NCI-H2107 treated with DMSO at 0.1 percent for 48 hours (cell line): ENCODE measurements around the gene KLK5.

Experiments
- DNase-seq: peaks from one replicate; lab custom pipeline; 2025; ENCODE audit not compliant: unreplicated experiment; lab: John Stamatoyannopoulos, UW

The KLK5 gene

DNA sequence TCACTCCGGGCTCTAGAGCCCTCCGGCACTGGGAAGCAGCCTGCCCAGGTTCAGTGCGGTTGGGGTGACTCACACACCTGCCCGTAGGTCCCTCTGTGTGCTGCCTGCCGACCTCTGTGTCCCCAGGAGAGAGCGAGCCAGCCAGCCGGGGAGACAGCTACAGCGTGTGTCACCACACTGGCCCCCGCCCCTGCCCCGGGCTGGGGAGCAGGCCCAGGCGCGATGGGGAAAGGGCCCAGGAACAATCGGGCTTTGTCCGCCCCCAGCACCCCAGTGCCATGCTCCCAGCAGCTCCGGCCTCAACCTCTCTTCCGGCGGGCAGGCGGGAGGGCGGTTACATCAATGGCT, 16.5 kb upstream of the KLK5 start, which contains the start of gene KLK6:
Gene KLK6, minus strand, starts transcription at position 179 of the 348 bp plus-strand sequence. CDS start 1,487 bp downstream, outside the sequence.
- no peak for DNase-seq

DNA sequence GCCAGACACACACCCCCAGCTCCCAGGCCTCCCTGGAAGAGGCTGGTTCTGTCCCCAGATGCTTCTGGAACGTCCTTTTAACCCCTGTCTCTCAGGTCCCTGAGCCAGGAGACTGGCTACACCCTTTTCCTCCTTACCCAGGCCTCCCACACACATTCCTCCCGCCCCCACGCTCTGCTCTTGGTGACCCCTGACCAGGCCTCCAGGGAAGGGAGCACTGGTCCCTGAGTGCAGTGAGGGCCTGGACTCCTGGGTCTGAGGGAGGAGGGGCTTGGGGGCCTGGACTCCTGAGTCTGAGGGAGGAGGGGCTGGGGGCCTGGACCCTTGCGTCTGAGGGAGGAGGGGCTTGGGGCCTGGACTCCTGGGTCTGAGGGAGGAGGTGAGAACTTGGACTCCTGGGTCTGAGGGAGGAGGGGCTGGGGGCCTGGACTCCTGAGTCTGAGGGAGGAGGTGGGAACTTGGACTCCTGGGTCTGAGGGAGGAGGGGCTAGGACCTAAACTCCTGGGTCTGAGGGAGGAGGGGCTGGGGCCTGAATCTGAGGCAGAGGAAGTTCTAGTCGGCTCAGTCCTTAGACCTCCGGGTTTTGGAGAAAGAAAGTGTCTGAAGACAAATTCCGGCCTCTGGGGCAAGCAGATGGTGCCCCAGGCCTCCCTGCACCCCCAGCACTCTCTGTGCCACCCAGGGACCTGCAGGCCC, 16.0 kb upstream of the KLK5 start:
- no peak for DNase-seq

DNA sequence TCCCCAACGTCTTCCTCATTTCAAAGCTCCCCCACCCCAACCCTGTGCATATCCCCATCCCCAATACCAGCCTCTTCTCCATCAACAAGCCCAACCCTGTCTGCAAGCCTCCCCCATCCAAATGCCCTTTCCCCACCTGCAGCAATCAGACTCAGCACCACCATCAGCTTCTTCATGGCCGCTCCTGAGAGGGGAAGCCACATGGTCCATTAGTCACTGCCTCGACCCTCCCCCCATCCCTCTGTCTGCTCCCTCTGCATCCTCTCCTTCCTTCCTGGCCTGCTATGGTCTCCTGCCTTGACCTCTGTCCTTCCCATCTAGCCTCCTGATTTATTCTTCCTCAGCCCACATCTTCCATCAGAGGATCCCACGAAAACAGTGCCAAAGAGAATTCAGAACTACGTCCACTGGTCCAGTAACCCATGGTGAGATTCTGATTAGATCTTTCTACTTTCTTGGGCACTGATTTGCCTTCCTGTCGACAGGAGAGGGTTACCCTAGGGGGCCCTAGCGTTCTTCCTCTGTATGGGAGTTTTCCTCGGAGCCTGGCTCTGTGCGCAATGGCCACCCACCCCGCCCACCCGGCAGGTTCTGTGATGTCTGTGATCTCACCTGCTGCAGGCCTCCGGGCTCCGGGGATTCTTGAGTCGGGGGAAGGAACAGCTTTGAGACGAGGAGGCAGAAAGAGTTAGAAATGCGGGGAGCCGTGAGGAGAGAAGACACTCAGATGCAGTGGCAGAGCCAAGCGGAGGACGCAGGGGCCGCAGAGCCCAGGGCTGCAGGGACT, 15.3 kb upstream of the KLK5 start:
- no peak for DNase-seq

DNA sequence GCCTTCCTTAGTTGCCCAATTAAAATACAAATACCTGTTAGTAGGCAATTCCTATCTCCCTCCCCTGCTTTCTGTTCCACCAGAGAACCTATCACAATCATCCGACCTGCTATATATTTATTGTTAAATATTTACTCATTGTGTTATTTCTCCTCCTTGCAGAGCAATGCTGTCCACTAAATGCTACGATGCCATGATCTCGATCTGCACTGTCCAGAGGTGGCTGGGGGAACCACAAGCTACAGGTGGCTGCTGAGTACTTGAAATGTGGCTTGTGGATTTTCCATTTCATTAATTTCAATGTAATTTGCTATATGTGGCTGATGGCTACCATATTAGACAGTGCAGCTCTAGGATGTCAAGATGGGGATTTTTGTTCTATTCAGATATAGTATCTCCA, 11.4 kb upstream of the KLK5 start:
- DNase-seq: no peak

DNA sequence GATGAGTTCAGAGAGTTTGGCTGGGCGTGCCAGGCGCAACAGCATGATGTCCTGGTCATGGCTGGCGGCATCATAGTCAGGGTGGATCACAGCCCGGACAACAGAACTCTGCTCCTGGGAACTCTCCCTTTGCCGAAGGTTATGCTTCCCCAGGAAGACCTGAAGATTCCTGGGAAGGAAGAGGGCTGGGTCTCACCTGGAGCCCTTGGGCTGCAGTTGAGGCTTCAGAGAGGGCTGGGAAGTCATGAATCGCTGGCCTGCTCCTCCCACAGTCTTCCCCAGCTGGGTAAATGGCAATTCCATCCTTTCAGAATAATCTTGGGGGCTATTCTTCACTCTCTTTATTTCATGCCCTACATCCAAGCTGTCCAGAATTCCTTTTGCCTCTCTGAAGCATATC, 10.5 kb upstream of the KLK5 start:
- no peak for DNase-seq

DNA sequence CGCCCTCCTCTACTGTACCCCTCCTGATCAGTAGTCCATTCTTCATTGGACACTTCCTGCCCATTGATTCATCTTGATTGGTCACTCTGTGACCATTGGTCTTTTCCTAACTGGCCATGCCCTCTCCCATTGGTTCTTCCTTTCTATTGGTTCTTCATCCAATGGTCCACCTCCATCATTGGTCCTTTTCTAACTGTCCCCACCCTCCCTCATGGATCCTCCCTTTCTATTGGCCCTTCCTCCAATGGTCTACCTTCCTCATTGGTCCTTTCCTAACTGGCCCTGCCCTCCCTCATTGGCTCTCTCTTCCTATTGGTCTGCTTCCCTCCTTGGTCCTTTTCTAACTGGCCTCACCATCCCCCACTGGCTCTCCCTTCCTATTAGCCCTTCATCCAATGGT, 9.4 kb upstream of the KLK5 start:
- no peak for DNase-seq

DNA sequence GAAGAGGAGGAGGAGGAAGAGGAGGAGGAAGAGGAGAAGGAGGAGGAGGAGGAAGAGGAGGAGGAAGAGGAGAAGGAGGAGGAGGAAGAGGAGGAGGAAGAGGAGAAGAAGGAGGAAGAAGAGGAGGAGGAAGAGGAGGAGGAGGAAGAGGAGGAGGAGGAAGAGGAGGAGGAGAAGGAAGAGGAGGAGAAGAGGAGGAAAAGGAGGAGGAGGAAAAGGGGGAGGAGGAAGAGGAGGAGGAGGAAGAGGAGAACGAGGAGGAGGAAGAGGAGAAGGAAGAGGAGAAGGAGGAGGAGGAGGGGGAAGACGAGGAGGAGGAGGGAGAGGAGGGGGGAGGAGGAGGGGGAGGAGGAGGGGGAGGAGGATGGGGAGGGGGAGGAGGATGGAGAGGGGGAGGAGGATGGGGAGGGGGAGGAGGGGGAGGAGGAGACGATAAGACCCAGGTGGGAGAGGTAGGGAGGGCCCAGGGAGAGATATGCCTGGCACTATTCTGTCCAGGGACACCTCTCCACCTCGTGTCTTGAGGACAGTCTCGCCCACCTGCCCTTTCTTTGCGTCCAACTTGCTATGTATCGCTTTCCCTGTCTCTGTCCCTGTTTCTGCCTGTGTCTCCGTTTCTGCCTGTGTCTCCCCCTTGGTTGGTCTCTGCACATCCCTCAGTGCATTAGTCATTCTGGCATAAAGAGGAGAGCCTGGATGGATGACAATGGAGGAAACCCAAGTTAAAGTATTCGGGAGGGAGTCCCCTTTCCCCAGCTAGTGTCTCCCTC, 7.1 kb upstream of the KLK5 start:
- DNase-seq: no peak

DNA sequence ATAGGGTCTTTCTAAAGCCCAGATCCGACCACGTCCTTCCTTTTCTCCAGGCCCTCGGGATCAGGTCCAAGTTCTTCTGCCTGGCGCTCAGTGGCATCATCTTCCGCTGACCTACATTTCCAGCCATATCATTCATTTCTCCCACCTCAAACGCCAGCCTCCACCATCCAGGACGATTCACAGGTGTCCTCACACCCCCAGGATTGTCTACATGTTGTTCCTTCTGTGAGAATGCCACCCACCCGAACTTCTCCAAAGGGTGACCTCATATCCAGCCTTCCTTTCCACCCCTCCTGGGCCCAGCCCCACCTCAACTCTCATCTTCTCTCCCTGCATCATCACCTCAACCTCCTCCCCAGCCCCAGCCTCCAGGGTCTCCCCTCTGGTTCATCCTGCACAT, 4.7 kb upstream of the KLK5 start:
- no peak for DNase-seq

DNA sequence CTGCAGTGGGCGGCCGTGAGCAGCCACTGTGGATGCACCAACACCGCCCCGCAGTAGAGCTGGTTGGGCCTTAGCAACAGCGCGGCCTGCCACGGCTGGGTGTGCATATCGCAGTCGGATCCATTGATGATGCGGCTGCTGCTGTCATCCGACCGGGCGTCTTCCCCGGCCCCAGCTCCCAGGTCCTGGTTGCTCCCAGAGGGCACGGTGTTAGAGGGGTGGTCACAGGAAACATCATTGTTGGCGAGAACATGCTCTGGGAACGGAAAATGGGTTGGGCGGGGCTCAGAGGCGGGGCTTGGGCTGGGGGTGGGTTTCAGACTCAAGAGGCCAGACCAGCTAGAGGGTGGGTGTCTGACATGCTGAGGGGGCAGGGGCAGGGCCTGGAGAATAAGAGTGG, 3.0 kb downstream of the KLK5 start:
- no peak for DNase-seq

DNA sequence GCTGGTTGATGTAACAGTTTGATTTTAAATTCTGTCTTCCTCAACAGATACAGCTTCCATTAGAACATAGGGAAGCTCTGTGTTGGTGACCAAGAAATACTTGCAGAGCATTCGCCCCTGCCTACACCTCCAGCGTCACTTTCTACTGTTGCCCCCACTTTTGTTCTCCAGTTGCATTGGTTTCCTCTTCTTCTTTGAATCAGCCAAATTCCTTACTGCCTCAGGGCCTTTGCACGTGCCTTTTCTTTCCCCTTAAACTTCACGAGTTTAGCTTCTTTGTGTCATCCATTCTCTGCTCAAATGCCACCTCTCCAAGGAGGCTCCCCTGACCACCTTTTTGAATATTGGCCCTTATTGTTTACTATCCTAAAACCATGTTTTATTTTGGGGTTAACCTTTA, 5.7 kb downstream of the KLK5 start:
- no peak for DNase-seq

DNA sequence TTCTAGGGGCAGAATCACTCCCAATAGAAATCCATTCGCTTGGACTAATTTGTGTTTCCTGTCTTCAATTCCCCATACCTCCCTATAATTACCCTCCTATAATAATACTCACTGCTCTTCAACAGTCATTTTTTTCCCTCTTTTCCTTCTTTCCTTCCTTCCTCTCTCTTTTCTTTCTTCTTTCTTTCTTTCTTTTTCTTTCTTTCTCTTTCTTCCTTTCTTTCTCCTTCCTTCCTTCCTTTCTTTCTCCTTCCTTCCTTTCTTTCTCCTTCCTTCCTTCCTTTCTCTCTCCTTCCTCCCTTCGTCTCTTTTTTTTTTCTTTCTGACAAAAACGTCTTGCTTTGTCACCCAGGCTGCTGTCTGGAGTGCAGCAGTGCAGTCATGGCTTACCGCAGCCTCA, 8.0 kb downstream of the KLK5 start:
- DNase-seq: no peak

DNA sequence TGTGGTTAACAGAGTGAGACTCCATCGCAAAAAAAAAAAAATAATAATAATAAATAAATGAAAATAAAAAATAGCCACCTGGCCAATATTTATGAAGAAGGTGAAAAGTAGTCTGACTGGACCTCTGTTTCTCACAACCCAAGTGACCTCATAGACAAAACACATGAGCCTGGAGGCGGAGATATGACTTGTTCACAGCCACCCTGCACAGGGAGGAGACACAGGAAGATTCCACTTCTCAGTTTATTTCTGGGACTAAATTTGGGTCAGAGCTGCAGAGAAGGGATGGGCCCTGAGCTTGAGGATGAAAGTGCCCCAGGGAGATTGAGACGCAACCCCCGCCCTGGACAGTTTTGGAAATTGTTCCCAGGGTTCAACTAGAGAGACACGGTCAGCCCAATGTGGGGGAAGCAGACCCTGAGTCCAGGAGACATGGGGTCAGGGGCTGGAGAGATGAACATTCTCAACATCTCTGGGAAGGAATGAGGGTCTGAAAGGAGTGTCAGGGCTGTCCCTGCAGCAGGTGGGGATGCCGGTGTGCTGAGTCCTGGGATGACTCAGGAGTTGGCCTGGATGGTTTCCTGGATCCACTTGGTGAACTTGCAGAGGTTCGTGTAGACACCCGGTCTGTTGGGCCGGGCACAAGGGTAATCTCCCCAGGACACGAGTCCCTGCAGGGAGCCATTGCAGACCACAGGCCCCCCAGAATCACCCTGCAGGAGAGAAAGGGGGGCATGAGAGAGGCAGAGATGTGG, 9.6 kb downstream of the KLK5 start:
- no peak for DNase-seq

DNA sequence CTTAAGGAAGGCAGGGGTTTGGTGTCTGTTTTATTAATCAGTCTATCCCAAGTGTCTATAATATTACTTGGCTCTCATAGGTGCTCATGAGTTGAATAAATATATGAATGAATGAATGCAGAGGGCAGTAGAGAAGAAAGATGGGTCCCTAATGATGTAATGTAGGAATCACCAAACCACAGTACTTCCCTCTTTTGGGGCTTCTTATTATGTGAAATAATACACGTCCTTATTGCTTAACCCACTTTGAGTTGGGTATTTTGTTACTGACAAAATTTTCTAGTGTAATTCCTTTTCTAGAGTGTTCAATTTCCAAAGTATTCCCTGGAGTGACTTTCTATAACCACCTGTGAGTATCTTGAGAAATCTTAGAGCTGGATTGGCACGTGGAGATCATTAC, 13.2 kb downstream of the KLK5 start:
- DNase-seq: no peak

DNA sequence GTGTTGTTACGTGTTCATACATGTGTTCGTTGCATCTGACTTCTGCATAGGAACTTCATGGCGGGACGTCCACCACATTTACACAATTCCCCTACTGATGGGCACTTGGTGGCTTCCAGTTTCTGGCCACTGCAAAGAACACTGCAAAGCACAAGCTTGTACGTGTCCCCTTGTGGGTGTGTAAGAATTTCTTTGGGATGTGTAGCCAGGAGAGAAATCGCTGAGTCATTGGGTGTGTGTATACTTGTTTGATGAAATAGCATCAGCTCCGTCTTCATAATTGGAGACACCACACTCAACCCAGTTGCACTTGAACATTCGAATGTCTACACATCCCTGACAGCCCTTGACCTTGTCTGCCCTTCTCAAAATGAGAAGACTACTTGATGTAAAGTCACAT, 19.2 kb downstream of the KLK5 start:
- DNase-seq: no peak

DNA sequence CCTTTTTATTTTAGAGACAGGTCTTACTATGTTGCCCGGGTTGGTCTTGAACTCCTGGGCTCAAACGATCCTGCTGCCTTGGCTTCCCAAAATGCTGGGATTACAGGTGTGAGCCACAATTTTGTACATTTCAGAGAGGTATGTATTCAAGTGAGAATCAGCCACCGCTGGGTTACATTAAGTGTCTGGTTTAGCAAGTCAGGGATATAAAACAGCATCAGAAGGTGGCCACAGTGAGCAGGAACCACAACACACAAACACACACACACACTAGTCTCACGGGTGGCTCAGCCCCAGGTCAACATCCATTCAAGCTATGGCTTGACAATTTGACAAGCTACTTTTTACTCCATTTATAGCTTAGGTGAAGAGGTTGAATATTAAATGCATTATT, 20.2 kb downstream of the KLK5 start:
- DNase-seq: no peak

DNA sequence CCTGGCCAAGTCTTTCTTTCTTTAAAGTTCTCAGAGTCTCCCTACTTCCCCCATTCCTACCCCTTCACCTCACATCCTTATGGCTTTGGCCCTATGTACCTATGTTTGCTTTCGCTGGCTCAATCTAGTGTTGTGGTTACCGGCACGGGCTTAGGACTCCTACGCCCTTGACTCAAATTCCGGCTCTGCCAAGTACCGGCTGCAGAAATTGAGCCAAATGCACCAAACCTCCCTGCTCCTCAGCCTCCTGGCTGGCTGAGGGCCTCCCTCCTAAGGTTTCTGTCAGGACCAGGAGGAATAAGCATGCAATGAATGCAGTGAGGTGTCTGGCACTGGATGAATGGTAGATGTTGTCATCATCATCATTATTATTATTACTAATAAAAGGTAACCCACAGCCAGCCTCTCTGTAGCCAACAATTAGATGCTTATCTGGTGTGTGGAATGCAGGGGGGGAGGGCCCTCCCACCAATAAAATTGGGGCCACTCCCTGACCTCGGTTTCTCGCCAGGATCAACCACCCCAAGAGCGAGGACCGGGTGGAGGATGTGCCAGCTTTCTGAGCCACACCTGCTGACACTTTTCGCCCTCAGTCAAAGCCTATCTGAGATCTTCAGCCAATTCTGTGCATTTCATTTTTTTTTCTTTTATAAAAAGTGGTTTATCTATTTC, 20.7 kb downstream of the KLK5 start:
- no peak for DNase-seq

DNA sequence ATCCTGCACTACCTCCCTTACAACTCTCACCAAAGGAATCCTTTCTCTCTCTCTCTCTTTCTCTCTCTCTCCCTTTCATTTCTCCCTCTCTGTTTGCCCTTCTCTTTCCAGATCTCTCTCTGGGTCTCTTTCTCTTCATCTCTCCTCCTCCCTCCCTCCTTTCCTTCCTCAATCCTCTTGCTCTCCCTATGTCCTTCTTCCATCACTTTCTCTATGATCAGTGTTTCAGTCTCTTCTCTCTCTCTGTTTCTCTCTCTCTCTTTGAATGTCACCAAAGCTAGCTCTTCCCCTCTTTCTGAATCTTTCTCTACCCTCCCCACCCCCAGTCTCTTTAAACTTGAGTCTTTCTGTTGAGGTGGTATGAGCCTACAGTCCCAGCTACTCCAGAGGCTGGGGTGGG, 21.8 kb downstream of the KLK5 start:
- DNase-seq: no peak

DNA sequence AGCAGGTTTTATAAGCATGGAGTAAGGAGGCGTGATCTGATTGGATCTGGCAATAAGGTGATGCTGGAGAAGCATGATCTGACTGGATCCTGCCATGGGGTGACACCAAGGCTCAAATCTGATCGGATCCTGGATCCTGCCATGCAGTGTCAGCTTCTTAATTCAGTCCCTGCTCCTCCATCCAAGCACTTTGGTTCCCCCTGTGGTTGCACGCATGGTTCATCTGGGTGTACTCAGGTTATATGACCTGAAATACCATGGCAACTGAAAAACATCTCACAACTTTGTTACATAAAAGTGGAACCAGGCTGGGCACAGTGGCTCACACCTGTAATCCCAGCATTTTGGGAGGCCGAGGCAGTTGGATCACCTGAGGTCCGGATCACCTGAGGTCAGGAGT, 24.0 kb downstream of the KLK5 start:
- DNase-seq: no peak

DNA sequence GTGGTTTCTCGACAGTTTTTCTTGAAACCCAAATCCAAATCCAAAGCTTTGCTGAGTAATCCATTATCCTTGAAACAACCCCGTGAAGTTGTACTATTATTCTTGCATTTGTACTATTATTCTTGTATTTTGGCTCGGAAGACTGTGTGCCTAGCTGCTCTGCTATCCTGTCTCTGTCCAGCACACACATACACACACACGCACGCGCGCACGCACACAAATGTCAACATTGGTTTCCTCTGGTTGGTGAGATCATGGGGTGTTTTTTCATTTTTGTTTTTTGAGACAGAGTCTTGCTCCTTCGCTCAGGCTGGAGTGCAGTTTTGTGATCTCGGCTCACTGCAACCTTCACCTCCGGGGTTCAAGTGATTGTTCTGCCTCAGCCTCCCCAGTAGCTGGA, 26.7 kb downstream of the KLK5 start:
- no peak for DNase-seq

DNA sequence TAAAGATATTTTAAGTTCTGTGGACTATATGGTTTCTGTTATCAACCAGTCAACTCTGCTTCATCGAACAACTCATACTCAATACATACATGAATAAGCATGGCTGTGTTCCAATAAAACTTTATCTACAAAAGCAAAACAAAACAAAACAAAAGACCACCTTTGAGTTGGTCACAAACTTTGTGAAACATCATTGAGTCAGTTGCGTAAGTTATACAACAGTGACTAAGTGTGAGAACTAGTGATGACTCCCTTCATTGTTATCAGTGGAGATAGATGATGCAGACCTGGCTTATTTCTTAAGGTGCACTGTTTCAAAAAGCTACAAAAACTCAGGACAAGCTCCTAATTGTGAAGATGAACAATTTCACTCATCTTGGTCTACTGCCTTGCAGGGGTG, 27.1 kb downstream of the KLK5 start:
- no peak for DNase-seq

DNA sequence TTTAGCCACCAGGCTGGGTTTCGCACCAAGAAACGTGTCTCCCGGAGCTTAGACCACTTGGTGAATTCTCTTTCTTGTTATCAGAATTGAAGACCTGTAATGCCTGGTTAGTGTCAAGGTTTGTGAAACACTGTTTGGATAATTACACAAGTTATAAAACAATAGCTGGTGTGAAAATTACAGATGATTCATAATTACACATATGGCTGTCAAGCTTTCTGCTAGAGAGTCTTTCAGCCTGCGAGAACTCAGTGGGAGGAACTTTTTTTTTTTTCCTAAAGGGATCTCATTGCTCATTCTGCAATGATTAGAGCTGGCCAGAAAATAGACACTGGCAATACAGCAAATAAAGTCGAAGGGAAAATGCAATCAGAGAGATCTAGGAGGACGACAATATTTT, 28.3 kb downstream of the KLK5 start:
- DNase-seq: no peak
